HepG2 (cell line): ENCODE data around the gene SMAD3. TPM values are rescaled to one million over a fixed set of nuclear protein-coding genes. Genes with fewer than 3 reads are reported as not detected.

Experiments
- ATAC-seq: fragments of 200-7000 bp; cut with Tn5 transposase; 3 replicates; pipeline ENCODE4 v1.9.1; 2020; ENCODE audit warnings: mild to moderate bottlenecking, moderate library complexity
- BruUV-seq: library from RNA; stranded (reverse); fragments of 400-500 nt; replicated peaks from 2 replicates; lab custom pipeline; 2021; lab: Mats Ljungman, UMichigan
- CTCF ChIA-PET: fragments of 300-600 bp; formaldehyde crosslinking; extraction: SDS; loops from one replicate; lab custom pipeline; 2021; ENCODE audit warnings: low total read pairs, inconsistent platforms, low intra/inter-chr PET ratio; lab: Yijun Ruan, JAX
- POLR2A ChIA-PET: fragments of 350-600 bp; sonication (Branson Sonifier 250); formaldehyde crosslinking; loops from one replicate; lab custom pipeline; 2020; ENCODE audit warnings: antibody characterized with exemption, inconsistent platforms; lab: Yijun Ruan, JAX
- DNase-seq: peaks from one replicate; pipeline ENCODE4 v3.0.0-alpha.2; 2015; ENCODE audit warnings: low spot score
- FAIRE-seq: peaks from 3 replicates; lab custom pipeline; 2011; peaks lifted over from hg19 to GRCh38; lab: Jason Lieb, UNC
- H2AFZ ChIP-seq: one replicate; pipeline ENCODE4 v1.6.1; 2011; ENCODE audit warnings: low read length, inconsistent platforms
- H3K27ac ChIP-seq: fragments of 300-600 bp; 3 replicates; pipeline ENCODE4 v1.8.0; 2011; ENCODE audit warnings: mixed run types, mild to moderate bottlenecking, mixed read lengths, low read length, inconsistent platforms; ENCODE audit not compliant: insufficient read depth; ENCODE audit errors: extremely low read length
- H3K27me3 ChIP-seq, 2 experiments: fragments of 200-600 bp in 1 of 2; 2 replicates in 1 of 2; 3 replicates in 1 of 2; pipeline versions ENCODE4 v1.6.0 to v1.8.0; 2011; ENCODE audit warnings: low read length in 2 of 2, mild to moderate bottlenecking in 2 of 2, moderate library complexity in 2 of 2, inconsistent platforms in 1 of 2; ENCODE audit not compliant: insufficient read depth in 2 of 2, control insufficient read depth in 1 of 2
- H3K36me3 ChIP-seq, 2 experiments: fragments of 200-600 bp in 1 of 2; replicated peaks in 1 of 2; 2 replicates in 1 of 2; 3 replicates in 1 of 2; pipeline versions ENCODE4 v1.5.1 to v1.8.0; 2011; ENCODE audit warnings: low read length in 2 of 2, inconsistent platforms in 1 of 2; ENCODE audit not compliant: insufficient read depth in 2 of 2, control insufficient read depth in 1 of 2
- H3K4me1 ChIP-seq: 2 replicates; pipeline ENCODE4 v1.5.1; 2012; ENCODE audit warnings: low read length, inconsistent platforms; ENCODE audit not compliant: insufficient read depth
- H3K4me2 ChIP-seq: 2 replicates; pipeline ENCODE4 v1.6.0; 2011; ENCODE audit warnings: low read depth, low read length, inconsistent platforms
- H3K4me3 ChIP-seq, 3 experiments: fragments of 200-600 bp in 1 of 3; sonication (generic), shearing (Covaris generic) in 1 of 3; replicated peaks in 1 of 3; 2 replicates each; pipeline ENCODE4 v1.5.1; 2011 to 2016; ENCODE audit warnings: low read length in 3 of 3, inconsistent platforms in 2 of 3, low read depth in 2 of 3, mild to moderate bottlenecking in 2 of 3, control low read depth in 1 of 3, mixed read lengths in 1 of 3; ENCODE audit not compliant: insufficient read depth in 1 of 3
- H3K79me2 ChIP-seq: one replicate; pipeline ENCODE4 v1.6.1; 2011; ENCODE audit warnings: low read length, inconsistent platforms; ENCODE audit not compliant: insufficient read depth
- H3K9ac ChIP-seq: 2 replicates; pipeline ENCODE4 v1.6.0; 2011; ENCODE audit warnings: mild to moderate bottlenecking, low read depth, low read length, inconsistent platforms; ENCODE audit not compliant: insufficient read depth
- H3K9me3 ChIP-seq: 2 replicates; pipeline ENCODE4 v1.5.1; 2012; ENCODE audit warnings: mild to moderate bottlenecking, low read length
- H4K20me1 ChIP-seq: 2 replicates; pipeline ENCODE4 v1.6.0; 2011; ENCODE audit warnings: inconsistent platforms, mild to moderate bottlenecking, low read length, moderate library complexity; ENCODE audit not compliant: insufficient read depth
- GABPA ChIP-seq, 2 experiments: IDR thresholded peaks; 2 replicates each; pipeline ENCODE4 v1.6.1; 2011 to 2016; ENCODE audit warnings: low read depth in 2 of 2, low read length in 1 of 2, missing biosample characterization in 1 of 2, missing genetic modification characterization in 1 of 2
- HNF4G ChIP-seq, 2 experiments: sonication (generic) in 1 of 2; formaldehyde crosslinking in 1 of 2; IDR thresholded peaks; 2 replicates each; pipeline versions ENCODE4 v1.4.0 to v1.6.1; 2011 to 2020; ENCODE audit warnings: borderline replicate concordance in 2 of 2, low read depth in 2 of 2, mild to moderate bottlenecking in 2 of 2, low read length in 1 of 2, missing genetic modification reagents in 1 of 2, moderate library complexity in 1 of 2
- KAT8 ChIP-seq: IDR thresholded peaks from 2 replicates; pipeline ENCODE4 v1.6.1; 2016; ENCODE audit warnings: missing genetic modification reagents, missing compliant biosample characterization
- POLR2AphosphoS5 ChIP-seq: IDR thresholded peaks from 2 replicates; pipeline ENCODE4 v1.6.1; 2012; ENCODE audit warnings: low read depth, low read length
- RARA ChIP-seq: IDR thresholded peaks from 2 replicates; pipeline ENCODE4 v1.6.1; 2016; ENCODE audit warnings: missing genetic modification reagents, missing compliant biosample characterization
- RBM39 ChIP-seq: fragments of 200-400 bp; formaldehyde crosslinking; IDR thresholded peaks from one replicate; pipeline ENCODE4 v1.6.1; 2018; ENCODE audit warnings: antibody characterized with exemption, mild to moderate bottlenecking, low read depth, low read length; ENCODE audit not compliant: poor library complexity, severe bottlenecking
- SMAD3 ChIP-seq: sonication (generic); formaldehyde crosslinking; IDR thresholded peaks from 2 replicates; pipeline ENCODE4 v1.4.0; 2020; ENCODE audit warnings: missing genetic modification reagents
- ZFP62 ChIP-seq: sonication (generic); formaldehyde crosslinking; IDR thresholded peaks from 2 replicates; pipeline ENCODE4 v1.4.0; 2020; ENCODE audit warnings: missing genetic modification reagents
- ZNF256 ChIP-seq: sonication (generic); formaldehyde crosslinking; conservative IDR thresholded peaks from 2 replicates; pipeline ENCODE4 v1.4.0; 2020; ENCODE audit warnings: missing genetic modification reagents
- ZNF335 ChIP-seq: sonication (generic); formaldehyde crosslinking; IDR thresholded peaks from 2 replicates; pipeline ENCODE4 v1.4.0; 2020; ENCODE audit warnings: missing genetic modification reagents
- ZNF343 ChIP-seq: sonication (generic); formaldehyde crosslinking; IDR thresholded peaks from 2 replicates; pipeline ENCODE4 v1.4.0; 2020; ENCODE audit warnings: mild to moderate bottlenecking, missing genetic modification reagents
- ZNF383 ChIP-seq: sonication (generic); formaldehyde crosslinking; IDR thresholded peaks from 2 replicates; pipeline ENCODE4 v1.4.0; 2020; ENCODE audit warnings: missing genetic modification reagents, mild to moderate bottlenecking, borderline replicate concordance
- ZNF552 ChIP-seq: sonication (generic); formaldehyde crosslinking; IDR thresholded peaks from 2 replicates; pipeline ENCODE4 v1.9.0; 2022; ENCODE audit warnings: missing genetic modification reagents, mild to moderate bottlenecking, borderline replicate concordance
- ZNF883 ChIP-seq: sonication (generic); formaldehyde crosslinking; IDR thresholded peaks from 2 replicates; pipeline ENCODE4 v1.5.1; 2020; ENCODE audit warnings: mild to moderate bottlenecking, missing genetic modification reagents; ENCODE audit errors: not compliant biosample characterization
- WGBS: methylation state at CpG from one replicate; pipeline ENCODE4 v1.1.6; 2017; ENCODE audit warnings: low lambda C conversion rate; 5-methylcytosine and 5-hydroxymethylcytosine counted together
- in situ Hi-C: cut with HindIII; loops from 2 replicates; pipeline ENCODE4 v1.10.0; 2017; ENCODE audit warnings: low pct_unique_long_range_greater_than_20kb; ENCODE audit not compliant: extremely low pct_ligation_motif_present
- intact Hi-C: fragments of 100-400 bp; cut with micrococcal nuclease; formaldehyde crosslinking; loops from one replicate; pipeline ENCODE4 v1.10.0; 2022; ENCODE audit not compliant: unreplicated experiment
- polyA plus RNA-seq, 8 experiments: library from polyadenylated mRNA; depleted of rRNA in 3 of 8; stranded (reverse) in 7 of 8; unstranded in 1 of 8; fragments of >200 nt; fragmentation: Illumina TruSeq in 4 of 8; extraction: Trizol in 4 of 8; gene quantifications; 2 replicates each; pipeline versions ENCODE4 v1.2.1 to v1.2.3, GENCODE V29; 2011 to 2016; ENCODE audit warnings: low read depth in 4 of 8, missing spikeins in 1 of 8, mixed read lengths in 1 of 8; ENCODE audit not compliant: insufficient read depth in 1 of 8
- total RNA-seq, 5 experiments: library from RNA; depleted of rRNA; stranded (reverse); fragments of >200 nt; fragmentation: Illumina TruSeq; extraction: Trizol; gene quantifications; 2 replicates each; pipeline ENCODE4 v1.2.3, GENCODE V29; 2016; ENCODE audit warnings: low read depth in 1 of 5
- TF ChIP-seq, protein P1 (sequence below): sonication (generic); formaldehyde crosslinking; IDR thresholded peaks from 2 replicates; pipeline ENCODE4 v1.4.0; 2020; ENCODE audit warnings: missing genetic modification reagents
- TF ChIP-seq, protein P2 (sequence below): sonication (generic); formaldehyde crosslinking; IDR thresholded peaks from 2 replicates; pipeline ENCODE4 v1.4.0; 2020; ENCODE audit warnings: mild to moderate bottlenecking, low read depth, missing genetic modification reagents

The SMAD3 gene
- total and polyA plus RNA-seq, 2 of the 13 experiments (the other 11 are each of a cell fraction or from before 2014, with no cell fraction given), result 8.6 to 56.3 TPM

DNA sequence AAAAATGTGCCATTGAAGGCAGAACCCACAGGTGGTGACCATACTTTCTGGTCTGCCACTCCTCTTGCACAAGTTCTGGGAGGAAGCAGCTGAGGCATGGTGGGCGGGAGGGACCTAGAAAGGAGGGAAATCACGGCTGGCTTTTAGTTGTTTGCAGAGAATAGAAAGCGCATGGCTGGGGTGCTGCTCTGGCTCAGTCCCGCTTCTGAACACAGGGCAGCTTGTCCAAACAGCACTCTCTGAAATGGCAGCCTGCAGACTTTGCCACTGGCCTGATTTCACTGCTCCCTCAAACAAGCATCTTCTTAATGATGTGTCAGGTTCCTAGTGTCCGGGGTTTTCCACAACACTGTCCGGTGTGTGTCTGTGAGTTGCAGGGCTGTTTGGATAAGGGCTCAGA lies 112.3 kb downstream of the SMAD3 start:
- 90% methylated on average over 4 of the region's 6 CpGs for whole genome bisulfite sequencing
- Histone ChIP-seq H3K79me2 (no peaks in the 10 kb centered on the region), H3K27me3 (no peaks in the 10 kb centered on the region), H3K4me1 (peaks cover 6% of the 10 kb centered on the region), H3K9me3 (no peaks in the 10 kb centered on the region), H3K4me3 (no peak overlapping the region), H3K27ac (no peak overlapping the region), H3K36me3 (peaks cover 21 to 70% of the 10 kb centered on the region in 2 experiments), H4K20me1 (no peaks in the 10 kb centered on the region), H3K4me2 (no peak overlapping the region), H2AFZ (no peak overlapping the region), H3K9ac (no peak overlapping the region)
- no peak for FAIRE-seq
- CTCF ChIA-PET, result no interaction called here
- no peak for TF ChIP-seq RARA
- no peak for TF ChIP-seq SMAD3
- TF ChIP-seq ZNF343 (CRISPR knock-in tag), result no peak
- no peak for TF ChIP-seq ZNF256 (CRISPR knock-in tag)
- TF ChIP-seq, protein P1, sequence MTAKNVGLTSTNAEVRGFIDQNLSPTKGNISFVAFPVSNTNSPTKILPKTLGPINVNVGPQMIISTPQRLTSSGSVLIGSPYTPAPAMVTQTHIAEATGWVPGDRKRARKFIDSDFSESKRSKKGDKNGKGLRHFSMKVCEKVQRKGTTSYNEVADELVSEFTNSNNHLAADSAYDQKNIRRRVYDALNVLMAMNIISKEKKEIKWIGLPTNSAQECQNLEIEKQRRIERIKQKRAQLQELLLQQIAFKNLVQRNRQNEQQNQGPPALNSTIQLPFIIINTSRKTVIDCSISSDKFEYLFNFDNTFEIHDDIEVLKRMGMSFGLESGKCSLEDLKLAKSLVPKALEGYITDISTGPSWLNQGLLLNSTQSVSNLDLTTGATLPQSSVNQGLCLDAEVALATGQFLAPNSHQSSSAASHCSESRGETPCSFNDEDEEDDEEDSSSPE (CRISPR knock-in tag), result no peak
- no peak for TF ChIP-seq ZNF883 (CRISPR knock-in tag)
- no peak for TF ChIP-seq RBM39
- TF ChIP-seq GABPA (IDR thresholded peaks at IDR 0.05; ENCODE audit: low read depth, low read length), result no peak
- no peak for TF ChIP-seq GABPA (CRISPR knock-in tag; IDR thresholded peaks at IDR 0.05; ENCODE audit: low read depth)
- no peak for TF ChIP-seq ZFP62 (CRISPR knock-in tag)
- TF ChIP-seq POLR2AphosphoS5, result no peak
- no peak for TF ChIP-seq ZNF383
- no peak for TF ChIP-seq ZNF552 (CRISPR knock-in tag)
- TF ChIP-seq ZNF335 (CRISPR knock-in tag), result no peak
- no peak for TF ChIP-seq KAT8 (CRISPR knock-in tag)
- TF ChIP-seq, protein P2, sequence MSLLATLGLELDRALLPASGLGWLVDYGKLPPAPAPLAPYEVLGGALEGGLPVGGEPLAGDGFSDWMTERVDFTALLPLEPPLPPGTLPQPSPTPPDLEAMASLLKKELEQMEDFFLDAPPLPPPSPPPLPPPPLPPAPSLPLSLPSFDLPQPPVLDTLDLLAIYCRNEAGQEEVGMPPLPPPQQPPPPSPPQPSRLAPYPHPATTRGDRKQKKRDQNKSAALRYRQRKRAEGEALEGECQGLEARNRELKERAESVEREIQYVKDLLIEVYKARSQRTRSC (CRISPR knock-in tag), result no peak
- TF ChIP-seq HNF4G (IDR thresholded peaks at IDR 0.05; ENCODE audit: borderline replicate concordance, low read depth, low read length), result no peak
- no peak for TF ChIP-seq HNF4G (CRISPR knock-in tag; IDR thresholded peaks at IDR 0.05; ENCODE audit: borderline replicate concordance, low read depth)
- DNase-seq, result no peak
- no peak for ATAC-seq
- in situ Hi-C loops (no loop called here), intact Hi-C loops (no loop called here)
- POLR2A ChIA-PET, result no interaction called here
- BruUV-seq, result no TSS peak
